ENCODE measurements around the gene BMP8B. TPM values are rescaled to one million over a fixed set of nuclear protein-coding genes. Genes with fewer than 3 reads are reported as not detected.

Gene BMP8B
- total RNA-seq, 1 experiment from 2014 or later = 5.9 TPM

DNA sequence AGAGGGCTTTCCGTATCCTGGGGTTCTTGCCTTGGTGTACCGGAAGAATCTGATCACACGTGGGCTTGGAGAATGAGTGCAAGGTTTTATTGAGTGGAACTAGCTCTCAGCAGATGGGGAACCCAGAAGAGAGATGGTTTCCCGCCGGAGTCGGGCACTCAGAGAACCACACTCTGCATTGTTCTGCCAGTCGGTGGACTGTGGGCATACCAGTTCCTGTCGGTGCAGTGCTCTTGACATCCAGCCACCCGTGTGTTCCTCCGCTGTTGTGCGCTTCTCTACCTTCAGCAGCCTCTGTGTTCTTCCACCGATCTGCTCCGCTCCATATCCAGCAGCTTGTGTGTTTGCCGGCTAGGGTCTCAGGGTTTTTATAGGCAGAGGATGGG is 60.7 kb downstream of the BMP8B start:
- H3K9me3 Mint-ChIP-seq (ENCODE audit: unreplicated experiment) = no peaks in the 10 kb centered on the region
- DNase-seq = no peak
- no peak overlapping the region for H3K4me3 Mint-ChIP-seq (ENCODE audit: unreplicated experiment)
- H3K27me3 ChIP-seq (replicated peaks; ENCODE audit: control insufficient read depth, insufficient read depth, low read length) = no peaks in the 10 kb centered on the region; the same call in 1 of the 2 replicates
- H3K36me3 ChIP-seq (ENCODE audit: control insufficient read depth, insufficient read depth, low read length) = no peaks in the 10 kb centered on the region
- no peaks in the 10 kb centered on the region for H3K36me3 Mint-ChIP-seq (ENCODE audit: insufficient read depth, unreplicated experiment)
- peaks cover 30% of the 10 kb centered on the region for H3K27me3 Mint-ChIP-seq (ENCODE audit: insufficient read depth, unreplicated experiment)
- no peak overlapping the region for H3K4me3 ChIP-seq (ENCODE audit: low read depth, low read length)
- POLR2A ChIA-PET = interaction anchor here (0.5 kb wide), 1 partner anchor 11 kb away, joined by 6 read pairs; the partner anchor contains the start of gene PPIE
- H3K27ac Mint-ChIP-seq (ENCODE audit: unreplicated experiment) = no peak overlapping the region
- no peaks in the 10 kb centered on the region for H3K4me1 Mint-ChIP-seq (ENCODE audit: low read depth, unreplicated experiment)
- TF ChIP-seq, protein P1, sequence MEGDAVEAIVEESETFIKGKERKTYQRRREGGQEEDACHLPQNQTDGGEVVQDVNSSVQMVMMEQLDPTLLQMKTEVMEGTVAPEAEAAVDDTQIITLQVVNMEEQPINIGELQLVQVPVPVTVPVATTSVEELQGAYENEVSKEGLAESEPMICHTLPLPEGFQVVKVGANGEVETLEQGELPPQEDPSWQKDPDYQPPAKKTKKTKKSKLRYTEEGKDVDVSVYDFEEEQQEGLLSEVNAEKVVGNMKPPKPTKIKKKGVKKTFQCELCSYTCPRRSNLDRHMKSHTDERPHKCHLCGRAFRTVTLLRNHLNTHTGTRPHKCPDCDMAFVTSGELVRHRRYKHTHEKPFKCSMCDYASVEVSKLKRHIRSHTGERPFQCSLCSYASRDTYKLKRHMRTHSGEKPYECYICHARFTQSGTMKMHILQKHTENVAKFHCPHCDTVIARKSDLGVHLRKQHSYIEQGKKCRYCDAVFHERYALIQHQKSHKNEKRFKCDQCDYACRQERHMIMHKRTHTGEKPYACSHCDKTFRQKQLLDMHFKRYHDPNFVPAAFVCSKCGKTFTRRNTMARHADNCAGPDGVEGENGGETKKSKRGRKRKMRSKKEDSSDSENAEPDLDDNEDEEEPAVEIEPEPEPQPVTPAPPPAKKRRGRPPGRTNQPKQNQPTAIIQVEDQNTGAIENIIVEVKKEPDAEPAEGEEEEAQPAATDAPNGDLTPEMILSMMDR (IDR thresholded peaks at IDR 0.05; ENCODE audit: insufficient read depth in 1 of 2, low read depth in 1 of 2, low read length in 1 of 2, severe bottlenecking in 1 of 2, unreplicated experiment in 1 of 2) = no peak
- CTCF ChIA-PET = no interaction called here
- no TSS peak for BruUV-seq (replicated peaks)
- intact Hi-C loops (cut with micrococcal nuclease; ENCODE audit: unreplicated experiment) = no loop called here
- no peaks in the 10 kb centered on the region for H3K4me1 ChIP-seq
- H3K9me3 ChIP-seq = no peaks in the 10 kb centered on the region

DNA sequence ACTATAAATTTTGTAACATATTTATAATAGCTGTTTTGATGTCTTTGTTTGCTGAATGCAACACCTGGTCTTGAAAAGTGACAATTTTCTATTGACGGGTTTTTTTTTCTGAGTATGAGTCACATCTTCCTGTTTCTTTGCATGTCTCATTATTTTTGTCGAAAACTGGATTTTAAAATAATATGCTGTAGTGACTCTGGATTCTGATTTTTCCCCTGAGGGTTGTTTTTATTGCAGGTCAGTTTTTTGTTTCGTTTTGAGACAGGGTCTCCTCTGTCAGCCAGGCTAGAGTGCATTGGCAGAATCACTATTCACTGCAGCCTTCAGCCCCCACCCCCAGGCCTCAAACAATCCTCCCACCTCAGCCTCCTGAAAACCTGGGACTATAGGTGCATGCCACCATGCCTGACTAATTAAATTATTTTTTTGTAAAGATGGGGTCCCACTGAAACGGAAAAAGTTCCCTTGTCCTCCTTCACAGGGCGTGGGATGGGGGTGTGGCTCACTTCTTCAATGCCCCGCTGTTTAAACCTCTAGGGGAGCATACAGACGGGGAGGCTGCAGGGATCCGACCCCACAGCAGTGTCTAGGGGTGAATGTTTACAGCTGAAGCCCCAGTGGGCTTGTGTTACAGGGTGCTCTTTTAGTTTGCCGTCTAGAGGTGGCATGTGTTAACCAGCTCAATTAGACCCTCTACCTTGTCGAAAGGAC is 61.3 kb downstream of the BMP8B start:
- DNase-seq = no peak
- ChIA-PET CTCF (no interaction called here), POLR2A (interaction anchor here (0.5 kb wide), 1 partner anchor 11 kb away, joined by 6 read pairs; the partner anchor contains the start of gene PPIE)
- H3K36me3 ChIP-seq (ENCODE audit: control insufficient read depth, insufficient read depth, low read length) = no peaks in the 10 kb centered on the region
- no peaks in the 10 kb centered on the region for H3K9me3 Mint-ChIP-seq (ENCODE audit: unreplicated experiment)
- no peaks in the 10 kb centered on the region for H3K36me3 Mint-ChIP-seq (ENCODE audit: insufficient read depth, unreplicated experiment)
- no peaks in the 10 kb centered on the region; the same call in 1 of the 2 replicates for H3K27me3 ChIP-seq (replicated peaks; ENCODE audit: control insufficient read depth, insufficient read depth, low read length)
- intact Hi-C loops (cut with micrococcal nuclease; ENCODE audit: unreplicated experiment) = no loop called here
- no TSS peak for BruUV-seq (replicated peaks)
- no peak overlapping the region for H3K27ac Mint-ChIP-seq (ENCODE audit: unreplicated experiment)
- H3K4me1 Mint-ChIP-seq (ENCODE audit: low read depth, unreplicated experiment) = no peaks in the 10 kb centered on the region
- no peak overlapping the region for H3K4me3 ChIP-seq (ENCODE audit: low read depth, low read length)
- H3K9me3 ChIP-seq = no peaks in the 10 kb centered on the region
- H3K27me3 Mint-ChIP-seq (ENCODE audit: insufficient read depth, unreplicated experiment) = peaks cover 30% of the 10 kb centered on the region
- TF ChIP-seq, protein P1 (IDR thresholded peaks at IDR 0.05; ENCODE audit: insufficient read depth in 1 of 2, low read depth in 1 of 2, low read length in 1 of 2, severe bottlenecking in 1 of 2, unreplicated experiment in 1 of 2) = no peak
- H3K4me3 Mint-ChIP-seq (ENCODE audit: unreplicated experiment) = no peak overlapping the region
- H3K4me1 ChIP-seq = no peaks in the 10 kb centered on the region

DNA sequence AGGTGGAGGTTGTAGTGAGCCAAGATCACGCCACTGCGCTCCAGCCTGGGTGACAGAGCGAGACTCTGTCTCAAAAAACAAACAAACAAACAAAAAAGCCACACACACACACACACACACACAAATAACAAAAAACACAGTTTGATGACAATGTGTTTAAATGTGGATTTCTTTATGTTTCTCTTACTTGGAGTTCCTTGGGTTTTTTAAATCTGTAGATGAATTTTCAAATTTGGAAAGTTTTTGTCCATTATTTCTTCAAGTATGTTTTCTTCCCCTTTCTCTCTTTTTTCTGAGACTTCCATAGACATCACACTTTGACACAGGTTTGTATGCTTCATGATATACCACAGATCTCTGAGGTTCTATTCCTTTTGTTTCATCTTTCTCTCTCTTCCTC is 62.1 kb downstream of the BMP8B start:
- Histone ChIP-seq H3K36me3 (ENCODE audit: control insufficient read depth, insufficient read depth, low read length) (no peaks in the 10 kb centered on the region), H3K9me3 (no peaks in the 10 kb centered on the region), H3K4me1 (no peaks in the 10 kb centered on the region), H3K27me3 (replicated peaks; ENCODE audit: control insufficient read depth, insufficient read depth, low read length) (no peaks in the 10 kb centered on the region; the same call in 1 of the 2 replicates), H3K4me3 (ENCODE audit: low read depth, low read length) (no peak overlapping the region)
- H3K9me3 Mint-ChIP-seq (ENCODE audit: unreplicated experiment) = no peaks in the 10 kb centered on the region
- TF ChIP-seq, protein P1 (IDR thresholded peaks at IDR 0.05; ENCODE audit: insufficient read depth in 1 of 2, low read depth in 1 of 2, low read length in 1 of 2, severe bottlenecking in 1 of 2, unreplicated experiment in 1 of 2) = no peak
- DNase-seq = no peak
- no TSS peak for BruUV-seq (replicated peaks)
- peaks cover 30% of the 10 kb centered on the region for H3K27me3 Mint-ChIP-seq (ENCODE audit: insufficient read depth, unreplicated experiment)
- no peak overlapping the region for H3K27ac Mint-ChIP-seq (ENCODE audit: unreplicated experiment)
- ChIA-PET POLR2A (no interaction called here), CTCF (no interaction called here)
- intact Hi-C loops (cut with micrococcal nuclease; ENCODE audit: unreplicated experiment) = no loop called here
- H3K4me1 Mint-ChIP-seq (ENCODE audit: low read depth, unreplicated experiment) = no peaks in the 10 kb centered on the region
- H3K4me3 Mint-ChIP-seq (ENCODE audit: unreplicated experiment) = no peak overlapping the region
- H3K36me3 Mint-ChIP-seq (ENCODE audit: insufficient read depth, unreplicated experiment) = no peaks in the 10 kb centered on the region

Measured in Caco-2 (cell line).